ENCODE results near the gene SLC25A11.

The SLC25A11 gene, protein sequence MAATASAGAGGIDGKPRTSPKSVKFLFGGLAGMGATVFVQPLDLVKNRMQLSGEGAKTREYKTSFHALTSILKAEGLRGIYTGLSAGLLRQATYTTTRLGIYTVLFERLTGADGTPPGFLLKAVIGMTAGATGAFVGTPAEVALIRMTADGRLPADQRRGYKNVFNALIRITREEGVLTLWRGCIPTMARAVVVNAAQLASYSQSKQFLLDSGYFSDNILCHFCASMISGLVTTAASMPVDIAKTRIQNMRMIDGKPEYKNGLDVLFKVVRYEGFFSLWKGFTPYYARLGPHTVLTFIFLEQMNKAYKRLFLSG

DNA sequence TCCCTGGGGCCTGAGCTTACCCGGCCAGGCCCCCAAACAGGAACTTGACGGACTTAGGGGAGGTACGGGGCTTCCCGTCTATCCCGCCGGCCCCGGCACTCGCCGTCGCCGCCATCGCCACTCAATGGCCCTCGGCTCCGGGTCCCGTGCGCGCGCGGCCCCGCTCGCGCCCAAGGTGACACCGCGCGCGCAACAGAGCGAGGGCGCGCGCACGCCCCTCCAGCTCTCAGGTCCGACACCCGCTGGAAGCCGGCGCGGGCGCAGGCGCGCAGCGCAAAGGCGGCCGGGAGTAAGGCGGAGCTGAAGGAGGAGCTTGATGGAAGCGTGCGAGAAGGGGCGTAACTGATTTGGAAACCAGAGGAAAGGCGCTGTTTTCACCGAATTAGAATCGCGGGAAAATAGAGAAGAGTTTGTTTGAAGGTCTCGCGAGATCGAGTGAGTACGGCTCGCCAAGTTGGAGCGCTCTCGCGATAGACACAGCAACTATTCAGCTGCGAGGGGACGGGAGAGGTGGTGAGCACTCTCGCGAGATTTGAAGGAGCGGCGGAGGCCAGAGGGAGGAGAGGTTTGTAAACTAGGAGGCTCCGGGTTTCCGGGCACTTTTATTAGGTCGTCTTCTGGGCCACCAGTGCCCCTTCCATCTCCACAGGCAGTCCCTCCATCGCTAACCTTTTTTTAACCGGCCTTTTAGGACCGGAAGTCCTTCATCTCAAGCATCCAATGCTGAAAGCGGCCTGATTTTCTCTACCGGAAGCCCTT, at the start of gene SLC25A11, which contains the start of gene RNF167:
TSS of gene SLC25A11 (minus strand) at position 251 of the 759 bp plus-strand sequence. CDS start at position 115, 136 bp downstream.
TSS of gene RNF167 (plus strand) at position 473 of the 759 bp plus-strand sequence. CDS start 642 bp downstream, outside the sequence.
- DNase-seq, result peak; percentile 98

DNA sequence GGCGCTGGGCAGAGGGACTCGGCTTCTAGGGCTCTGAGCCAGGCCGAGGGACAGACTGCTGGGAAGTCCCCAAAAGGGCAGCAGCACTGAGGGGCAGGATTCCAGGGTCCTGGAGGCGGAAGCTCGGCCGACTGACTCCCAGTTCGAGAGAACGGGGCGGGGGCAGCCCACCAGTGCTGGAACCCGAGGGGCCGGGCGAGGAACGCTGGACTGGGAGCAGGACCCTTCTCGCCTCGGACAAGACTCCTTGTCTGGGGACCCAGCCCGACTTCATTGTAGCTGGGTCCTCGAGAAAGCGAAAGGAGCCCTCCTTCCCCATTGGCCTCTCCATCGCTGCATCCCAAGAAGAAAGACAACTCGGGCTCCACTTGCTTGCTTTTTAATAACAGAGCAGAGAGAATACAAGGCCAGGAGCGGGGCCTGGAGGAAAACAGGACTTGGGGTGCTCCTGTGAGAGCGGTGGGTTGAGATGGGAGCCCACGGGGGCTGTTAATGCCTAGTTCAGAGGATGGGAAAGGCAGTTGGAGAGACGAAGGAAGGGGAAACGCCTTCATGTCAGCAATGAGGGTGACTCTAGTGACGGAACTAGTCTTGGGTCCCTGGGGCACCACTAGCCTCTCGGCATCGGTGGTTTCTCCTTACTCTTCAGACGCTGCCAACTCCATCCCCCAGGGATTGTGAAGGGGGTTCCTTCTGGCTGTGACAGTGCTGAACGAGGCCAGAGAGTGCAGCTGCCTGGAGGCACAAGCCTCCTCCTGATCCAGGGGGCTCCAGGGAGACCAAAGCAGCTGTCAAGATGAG, 48.1 kb upstream of the SLC25A11 start:
- no peak for DNase-seq

DNA sequence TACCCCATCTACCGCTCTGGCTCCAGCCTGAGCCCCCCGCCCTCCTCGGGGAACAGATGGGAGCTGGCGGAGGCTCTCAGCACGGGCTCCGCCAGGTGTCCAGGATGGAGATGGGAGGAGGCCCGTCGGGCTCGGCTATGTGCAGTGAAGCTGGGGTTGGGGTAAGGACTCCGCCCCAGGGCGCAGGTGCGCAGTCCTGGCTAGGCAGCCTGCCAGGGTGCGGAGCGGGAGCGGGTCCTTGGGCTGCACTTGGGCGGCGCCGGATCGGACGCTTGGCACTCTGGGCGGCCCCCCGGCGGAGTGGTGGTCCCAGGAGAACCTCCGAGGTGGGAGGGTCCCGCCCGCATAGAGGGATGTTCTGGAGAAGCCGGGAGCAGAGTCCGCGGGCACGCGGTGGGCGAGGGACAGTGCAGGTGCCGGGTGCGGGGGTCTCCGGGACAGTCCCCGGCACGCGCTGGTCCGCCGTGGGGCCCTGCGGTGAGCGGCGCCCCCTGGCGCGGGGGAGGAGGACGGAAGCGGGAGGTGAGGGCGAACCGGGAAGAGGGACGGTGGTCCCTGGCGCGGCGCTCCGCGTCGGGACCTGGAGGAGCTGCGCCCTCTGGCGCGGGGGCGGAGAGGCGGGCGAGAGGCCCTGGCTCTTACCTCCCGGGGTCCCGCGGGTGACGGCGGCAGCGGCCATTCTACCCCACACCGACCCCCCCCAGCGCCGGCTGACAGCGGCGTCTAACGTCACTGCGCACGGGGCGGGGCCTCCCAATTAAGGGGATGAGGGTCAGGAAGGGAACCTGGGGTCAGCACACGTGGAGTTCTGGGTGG, 47.3 kb upstream of the SLC25A11 start, which contains the start of gene CAMTA2:
TSS of gene CAMTA2 (minus strand) at position 725 of the 816 bp plus-strand sequence. CDS start 1,453 bp downstream, outside the sequence.
- DNase-seq, result peak; percentile 30

DNA sequence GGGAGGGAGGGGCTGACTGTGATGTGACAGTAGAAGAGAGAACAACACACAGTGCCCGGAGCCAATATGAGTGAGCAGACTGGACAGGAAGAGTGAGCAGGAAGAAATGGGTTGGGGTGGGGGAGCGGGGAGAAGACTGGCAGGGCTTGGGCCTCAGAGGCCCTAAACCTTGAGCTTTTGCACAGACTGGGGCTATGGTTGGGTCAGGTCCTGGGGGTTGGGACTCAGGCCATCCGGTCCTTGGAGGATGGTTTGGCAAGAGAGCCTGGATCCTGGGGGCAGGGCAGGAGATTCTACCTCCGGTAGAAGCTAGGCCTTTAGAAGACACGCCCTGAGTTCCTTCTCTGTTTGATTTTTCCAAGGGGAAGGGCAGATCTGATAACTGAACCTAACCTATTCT, 46.6 kb upstream of the SLC25A11 start:
- no peak for DNase-seq

DNA sequence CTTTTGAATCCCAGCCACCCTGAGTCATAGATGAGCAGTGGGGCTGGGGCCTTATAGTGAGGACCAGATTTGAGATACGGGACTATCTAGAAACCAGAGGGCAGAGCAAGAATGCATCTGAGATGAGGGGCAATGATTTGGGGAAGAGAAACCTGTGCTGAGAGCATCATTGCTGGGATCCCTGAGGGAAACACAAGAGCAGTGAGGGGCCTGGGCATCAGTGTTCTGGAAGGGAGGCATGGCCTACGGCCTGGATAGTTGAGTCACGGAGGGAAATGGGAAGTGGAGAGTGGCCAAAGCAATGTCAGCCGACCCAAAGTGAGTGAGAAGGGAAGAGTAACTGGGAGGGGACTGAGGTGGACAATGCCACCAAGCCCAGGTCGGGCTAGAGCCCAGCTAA, 42.5 kb upstream of the SLC25A11 start:
- DNase-seq, result no peak

DNA sequence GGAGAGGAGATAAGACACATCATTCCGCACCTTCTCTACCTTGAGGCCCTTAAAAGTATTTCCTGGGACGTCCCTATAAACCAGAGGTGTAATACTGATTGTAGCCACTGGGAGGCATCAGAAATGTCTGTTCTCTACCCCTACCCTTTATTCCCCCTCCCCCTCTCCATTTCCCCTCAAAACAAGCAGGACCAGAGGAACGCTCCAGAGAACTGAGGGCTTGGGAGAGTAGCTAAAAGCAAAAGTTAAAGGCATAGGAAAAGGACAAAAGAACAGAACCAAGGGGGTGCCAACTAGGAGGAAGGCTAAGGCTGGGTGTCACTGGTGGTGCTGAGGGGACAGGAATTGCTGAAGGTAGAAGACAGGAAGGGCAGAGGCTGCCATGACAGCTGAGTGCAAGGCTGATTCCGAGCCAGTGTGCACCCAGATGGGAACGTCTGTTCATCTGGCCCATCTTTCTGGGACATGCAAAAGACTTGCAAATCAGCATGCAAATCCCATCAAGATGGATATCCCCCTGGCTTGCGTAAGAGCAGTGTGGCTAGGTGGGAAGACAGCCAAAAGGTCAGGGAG, 40.9 kb upstream of the SLC25A11 start:
- DNase-seq, result peak; percentile 15

DNA sequence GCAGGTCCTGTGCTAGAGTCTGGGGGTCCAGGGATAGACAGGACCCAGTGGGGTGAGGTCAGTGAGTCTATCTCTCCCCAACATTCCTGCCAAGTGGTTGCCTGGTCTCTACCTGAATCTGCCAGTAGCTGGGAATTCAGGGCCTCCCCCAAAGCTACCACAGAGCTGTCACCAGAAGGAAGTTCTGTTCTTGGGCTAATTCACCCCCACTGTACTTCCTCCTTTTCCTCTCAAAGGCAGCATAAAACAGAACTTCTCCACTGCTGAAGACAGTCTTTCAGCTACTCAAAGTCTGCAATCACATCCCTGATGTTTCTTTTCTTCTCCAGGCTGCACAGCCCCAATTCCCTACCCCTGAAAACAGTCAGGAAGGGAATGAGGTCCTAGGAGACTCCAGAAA, 38.9 kb upstream of the SLC25A11 start:
- no peak for DNase-seq

DNA sequence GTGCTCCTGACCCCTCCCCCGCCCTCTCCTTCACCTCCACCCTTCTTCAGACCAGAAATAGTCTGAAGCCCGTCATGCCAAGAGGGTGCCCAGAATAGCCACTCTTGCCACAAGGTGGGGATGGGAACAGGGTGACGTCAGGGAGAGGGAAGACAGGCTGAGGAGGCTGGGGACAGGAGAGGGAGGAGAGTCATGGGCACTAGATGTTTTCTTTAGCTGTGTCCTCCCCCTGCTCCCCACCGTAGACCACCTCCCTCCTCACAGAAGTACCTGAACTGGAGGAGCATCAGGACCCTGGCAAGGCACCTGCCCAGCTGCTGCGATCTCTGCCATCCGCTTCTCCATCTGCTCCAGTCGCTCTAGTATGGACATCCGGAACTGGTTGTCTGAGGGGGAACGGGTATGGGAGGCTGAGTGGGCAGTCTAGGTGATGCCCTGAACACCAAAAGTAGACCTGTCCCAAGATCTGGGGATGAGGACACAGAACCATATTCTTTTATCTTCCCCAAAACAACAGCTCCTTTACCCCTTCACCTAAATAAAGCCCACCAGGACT, 34.3 kb upstream of the SLC25A11 start:
- DNase-seq, result no peak

DNA sequence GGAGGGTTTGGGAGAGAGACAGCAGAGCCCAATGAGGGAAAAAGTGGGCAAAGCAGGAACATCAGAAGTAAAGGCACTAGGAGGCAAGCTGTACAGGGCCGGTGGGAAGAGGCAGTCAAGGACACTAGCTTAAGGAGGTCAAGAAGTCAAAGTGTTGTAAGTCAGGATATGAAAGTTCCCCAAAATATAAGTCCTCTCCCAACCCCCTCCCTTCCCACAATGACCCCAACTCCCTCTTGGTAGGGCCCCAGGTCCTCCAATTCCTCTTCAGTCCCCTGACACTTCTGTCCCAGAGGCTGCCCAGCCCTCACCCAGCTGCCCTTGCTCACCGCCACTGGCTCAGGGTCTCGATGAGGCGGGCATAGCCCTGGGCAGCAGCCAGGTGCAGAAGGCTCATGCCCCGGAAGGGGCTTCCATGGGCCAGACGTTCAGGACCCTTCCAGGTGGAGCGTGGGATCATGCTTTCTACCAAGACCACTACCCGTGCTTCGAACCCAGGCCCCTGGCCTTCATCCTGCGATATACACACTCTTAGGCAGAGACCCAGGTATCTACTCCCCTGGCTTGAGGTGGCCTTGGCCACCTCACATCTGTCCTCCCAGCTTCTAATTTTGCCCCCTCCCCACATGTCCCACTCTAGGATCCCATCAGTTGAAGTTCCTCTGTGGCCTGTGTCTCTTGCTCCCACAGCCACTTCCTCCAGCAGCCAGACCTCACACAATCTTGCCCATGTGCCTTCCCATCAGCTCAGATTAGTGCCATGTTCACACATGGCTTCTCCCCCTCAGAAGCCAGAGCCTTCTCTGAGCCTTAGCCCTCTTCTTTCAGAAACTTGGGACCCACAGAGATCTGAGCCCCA, 33.6 kb upstream of the SLC25A11 start:
- no peak for DNase-seq

DNA sequence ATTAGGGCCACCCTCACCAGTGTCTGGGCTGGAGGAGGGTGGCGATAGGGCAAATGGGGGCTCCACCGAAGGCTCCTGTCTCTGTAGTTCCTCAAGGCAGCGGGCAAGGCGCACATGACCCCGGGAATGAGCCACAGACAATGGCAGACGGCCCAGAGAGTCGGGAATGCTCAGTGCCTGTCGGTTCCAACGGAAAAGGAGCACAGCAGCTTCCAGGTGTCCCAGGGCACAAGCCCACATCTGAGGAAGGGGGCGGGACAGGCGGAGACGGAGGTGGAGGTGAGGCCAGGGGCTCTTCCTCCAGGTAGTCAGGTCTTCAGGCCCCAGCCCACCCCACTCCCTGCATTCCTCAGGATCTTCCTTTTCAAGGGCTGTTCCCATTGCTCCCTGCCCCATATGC, 32.9 kb upstream of the SLC25A11 start:
- no peak for DNase-seq

DNA sequence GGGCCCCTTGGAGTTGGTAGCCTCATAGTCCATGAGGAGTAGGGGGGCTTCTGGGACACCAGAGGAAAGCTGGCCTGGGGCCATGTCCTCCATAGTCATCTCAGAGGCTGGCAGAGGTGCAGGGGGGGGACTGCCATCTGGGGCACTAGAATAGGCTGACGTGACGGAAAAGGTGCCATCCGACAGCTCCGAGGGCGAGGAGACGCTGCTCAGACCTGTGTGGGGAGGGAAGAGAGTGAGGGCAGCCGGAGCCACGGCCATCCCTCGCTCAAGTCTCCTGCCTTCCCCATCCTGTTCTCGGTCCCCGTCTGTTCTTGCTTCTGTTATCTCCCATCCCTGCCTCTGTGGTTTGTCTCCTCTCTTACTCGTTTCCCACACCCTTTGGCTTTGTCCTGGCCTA, 32.5 kb upstream of the SLC25A11 start:
- DNase-seq, result no peak

DNA sequence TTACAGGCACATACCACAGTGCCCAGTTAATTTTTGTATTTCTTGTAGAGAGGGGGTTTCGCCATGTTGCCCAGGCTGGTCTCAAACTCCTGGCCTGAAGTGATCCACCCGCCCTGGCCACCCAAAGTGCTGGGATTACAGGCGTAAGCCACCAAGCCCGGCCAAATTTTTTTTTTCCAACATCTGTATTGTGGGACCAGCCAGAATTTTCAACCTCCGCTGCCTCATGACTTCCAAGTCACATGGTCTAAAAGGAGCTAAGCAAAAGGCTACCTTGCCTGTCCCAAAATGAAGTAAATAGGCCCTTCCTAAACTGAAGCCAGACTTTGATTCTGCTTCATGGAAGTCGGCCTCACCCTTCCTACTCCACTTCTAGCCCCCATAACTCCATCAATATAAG, 32.0 kb upstream of the SLC25A11 start:
- no peak for DNase-seq

DNA sequence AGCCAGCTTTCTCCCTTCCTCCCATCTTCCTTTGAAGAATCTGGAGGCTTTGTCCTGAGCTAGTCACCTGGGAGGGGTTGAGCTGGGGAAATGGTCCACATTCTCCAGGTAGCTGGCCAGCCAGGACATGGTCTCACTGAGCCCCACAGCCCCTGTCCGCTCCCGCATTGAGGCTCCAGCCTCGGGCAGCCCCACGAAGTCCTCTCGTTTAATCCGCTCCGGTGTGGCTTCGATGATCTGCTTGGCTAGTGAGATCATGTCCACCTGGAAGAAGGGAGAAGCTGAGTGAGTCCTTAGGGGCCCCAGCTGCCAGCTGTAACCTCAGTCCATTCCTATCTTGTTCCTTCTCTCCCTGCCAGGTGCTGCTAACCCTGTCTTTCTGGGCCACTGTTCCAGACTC, 30.4 kb upstream of the SLC25A11 start:
- no peak for DNase-seq

DNA sequence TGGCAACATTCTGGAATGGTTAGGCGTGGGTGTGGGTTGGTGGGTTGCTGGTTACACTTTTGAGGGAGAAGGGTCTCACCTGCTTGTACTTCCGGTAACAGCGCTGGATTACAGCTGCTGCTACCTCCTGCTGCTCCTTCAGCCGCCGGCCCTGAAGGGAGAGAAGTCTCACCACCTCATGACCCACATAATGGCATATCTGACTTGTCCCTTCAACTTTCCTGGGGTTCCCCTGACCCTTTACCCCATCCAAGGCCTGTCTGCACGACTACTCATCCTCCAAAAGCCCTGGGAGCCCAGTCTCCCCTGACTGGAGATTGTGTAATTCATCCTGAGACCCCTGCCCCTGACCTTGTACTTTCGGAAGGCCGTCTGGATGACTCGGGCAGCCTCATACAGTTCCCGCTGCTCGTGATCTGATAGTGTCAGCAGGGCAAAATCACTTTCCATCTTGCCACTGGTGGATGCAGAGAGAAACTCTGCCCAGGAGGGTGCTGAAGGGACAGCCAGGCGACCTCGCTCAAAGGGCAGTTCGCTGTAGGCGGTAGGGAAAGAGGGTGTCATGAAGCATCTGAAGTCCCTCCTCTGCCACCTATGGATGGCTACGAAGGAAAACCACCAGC, 29.8 kb upstream of the SLC25A11 start:
- peak; percentile 10 for DNase-seq

DNA sequence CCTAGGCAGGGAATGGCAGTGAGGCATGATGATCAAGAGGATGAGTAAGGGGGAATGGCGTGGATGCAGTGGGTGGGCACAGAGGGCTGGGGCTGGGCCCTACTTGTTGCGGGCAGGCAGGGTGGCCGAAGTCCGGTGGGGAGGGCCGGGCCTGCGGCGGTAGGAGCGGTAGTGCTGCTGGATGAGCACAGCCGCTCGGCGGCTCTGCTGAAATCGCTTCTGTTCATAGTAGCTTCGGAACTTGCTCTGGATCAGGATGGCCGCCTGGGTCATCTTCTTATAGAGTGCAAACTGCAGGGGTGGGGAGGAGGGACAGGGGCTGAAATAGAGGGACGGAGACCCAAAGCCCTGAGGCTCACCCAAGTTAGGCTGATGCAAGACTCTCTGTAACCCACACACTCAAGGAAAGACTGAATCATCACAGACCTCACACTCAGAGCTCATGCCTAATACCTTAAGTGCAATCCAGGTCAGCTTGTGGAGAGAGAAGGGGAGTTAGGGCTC, 29.3 kb upstream of the SLC25A11 start:
- DNase-seq, result peak; percentile 91

DNA sequence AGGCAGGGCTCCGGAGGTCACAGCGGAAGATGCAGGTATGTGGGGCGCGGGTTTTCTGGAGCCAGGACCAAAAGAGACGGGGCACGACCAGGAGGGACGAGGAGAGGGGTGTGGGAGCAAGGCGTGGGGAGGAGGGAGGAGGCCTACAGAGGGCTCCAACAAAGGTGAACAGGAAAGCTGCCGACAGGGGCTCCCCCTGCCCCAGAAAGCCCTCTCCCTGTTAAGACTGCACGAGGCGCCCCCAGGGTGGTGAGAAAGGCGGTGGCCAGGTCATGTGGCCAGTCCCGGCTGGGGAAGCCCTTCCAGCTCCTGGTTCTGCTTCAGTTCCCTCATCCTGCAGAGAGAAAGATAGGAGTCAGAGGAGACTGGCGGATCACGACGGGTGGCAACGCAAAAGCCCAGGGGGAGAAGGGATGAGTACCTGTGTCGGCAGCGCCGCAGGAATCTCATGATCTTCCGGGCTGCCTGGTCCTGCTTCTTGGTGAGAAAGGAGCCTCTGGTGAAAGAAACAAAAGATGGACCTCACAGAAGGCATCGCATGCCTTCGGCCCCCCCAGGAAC, 28.7 kb upstream of the SLC25A11 start:
- DNase-seq, result peak; percentile 11

DNA sequence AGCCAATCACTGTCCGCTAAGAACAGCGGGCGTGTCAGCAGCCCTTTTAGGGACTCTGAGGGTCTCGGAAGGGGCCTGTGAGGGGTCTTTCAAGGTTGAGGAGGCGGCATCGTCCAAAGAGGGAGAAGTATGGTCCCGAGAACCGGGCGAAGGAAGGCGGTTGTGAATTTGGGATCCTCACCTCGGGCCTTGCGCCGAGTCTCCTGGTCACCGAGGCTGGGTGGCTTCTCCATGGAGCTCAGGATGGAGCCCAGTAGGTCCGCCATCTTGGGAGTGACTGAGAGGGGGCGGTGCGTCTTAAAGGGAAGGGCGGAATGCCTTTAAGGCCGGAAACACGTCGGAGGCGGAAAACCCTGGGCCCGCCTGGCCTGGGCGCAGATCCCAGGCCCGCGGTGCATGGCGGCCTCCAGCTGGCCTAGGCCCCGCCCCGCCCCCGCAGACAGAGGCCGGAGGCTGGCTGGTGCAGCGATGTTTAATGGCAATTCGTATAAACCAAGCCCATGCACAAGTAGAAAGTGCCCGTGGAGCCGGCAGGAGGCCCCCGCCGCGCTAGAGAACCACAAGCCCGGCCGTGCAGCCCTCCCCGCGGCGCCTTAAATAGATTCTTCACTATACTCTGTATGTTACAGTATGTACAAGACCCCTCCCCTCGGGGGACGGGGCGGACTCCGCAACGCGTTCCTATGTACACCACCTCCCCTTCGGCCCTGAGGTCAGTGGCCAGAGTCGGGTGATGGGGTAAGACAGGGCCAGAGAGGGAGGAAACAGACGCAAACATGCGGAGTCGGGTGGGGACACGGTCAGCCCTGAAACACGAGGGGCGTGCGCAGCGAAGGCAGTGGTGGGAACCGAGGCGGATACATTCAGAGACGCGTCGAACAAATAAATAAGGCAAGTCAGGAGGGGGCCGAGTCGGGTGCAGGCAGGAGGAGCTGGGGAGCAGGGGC, 28.0 kb upstream of the SLC25A11 start, which contains the start of gene SPAG7:
TSS of gene SPAG7 (minus strand) at position 279 of the 947 bp plus-strand sequence. CDS start at position 266, 13 bp downstream.
- peak; percentile 91 for DNase-seq
